HUES6 (cell line): ENCODE data around the gene CDK5R2.

ENCODE experiments used
- H3K27ac ChIP-seq: 2 replicates; pipeline ENCODE4 v1.7.0; 2013; ENCODE audit warnings: low read depth, mild to moderate bottlenecking, low read length, inconsistent platforms
- H3K27me3 ChIP-seq: 2 replicates; pipeline ENCODE4 v1.6.1; 2013; ENCODE audit warnings: low read length; ENCODE audit not compliant: control insufficient read depth, insufficient read depth
- H3K36me3 ChIP-seq: 2 replicates; pipeline ENCODE4 v1.6.1; 2013; ENCODE audit warnings: low read length; ENCODE audit not compliant: control insufficient read depth, insufficient read depth
- H3K4me1 ChIP-seq: 2 replicates; pipeline ENCODE4 v1.6.1; 2013; ENCODE audit warnings: low read length; ENCODE audit not compliant: control insufficient read depth, insufficient read depth
- H3K4me3 ChIP-seq: 2 replicates; pipeline ENCODE4 v1.5.1; 2013; ENCODE audit warnings: low read depth, low read length
- H3K9ac ChIP-seq: one replicate; pipeline ENCODE4 v1.6.1; 2013; ENCODE audit warnings: mild to moderate bottlenecking, low read length
- H3K9me3 ChIP-seq: 2 replicates; pipeline ENCODE4 v1.6.1; 2013; ENCODE audit warnings: low read depth, low read length; ENCODE audit not compliant: control insufficient read depth, insufficient read depth

CDK5R2 gene

GRCh38 chr2:219010873-219011272 lies 51.4 kb downstream of the CDK5R2 start:
- Histone ChIP-seq H3K36me3 (no peaks in the 10 kb centered on the region), H3K9me3 (no peaks in the 10 kb centered on the region), H3K27ac (no peak overlapping the region), H3K27me3 (peaks cover 80% of the 10 kb centered on the region), H3K4me1 (no peaks in the 10 kb centered on the region), H3K4me3 (no peak overlapping the region), H3K9ac (no peak overlapping the region)
